Loucy (cell line): ENCODE data around the gene C9orf78.

Experiments
- H2AFZ ChIP-seq: fragments of 200-600 bp; sonication (generic); 2 replicates; pipeline ENCODE4 v1.6.0; 2016; ENCODE audit warnings: antibody characterized with exemption, mild to moderate bottlenecking, low read length, moderate library complexity
- H3F3A ChIP-seq: fragments of 200-600 bp; 2 replicates; pipeline ENCODE4 v1.6.0; 2016; ENCODE audit warnings: antibody characterized with exemption, low read depth, mild to moderate bottlenecking
- H3K27me3 ChIP-seq: fragments of 200-600 bp; sonication (generic); 2 replicates; pipeline ENCODE4 v1.6.1; 2014; ENCODE audit warnings: low read length, mild to moderate bottlenecking; ENCODE audit not compliant: insufficient read depth, poor library complexity, severe bottlenecking
- H3K36me3 ChIP-seq: fragments of 200-600 bp; sonication (generic); 2 replicates; pipeline ENCODE4 v1.6.1; 2016; ENCODE audit warnings: low read length; ENCODE audit not compliant: insufficient read depth
- H3K4me1 ChIP-seq: fragments of 200-600 bp; sonication (generic); 2 replicates; pipeline ENCODE4 v1.5.1; 2014; ENCODE audit warnings: low read length, mild to moderate bottlenecking; ENCODE audit not compliant: insufficient read depth, poor library complexity, severe bottlenecking
- H3K4me2 ChIP-seq: fragments of 200-600 bp; sonication (generic); 2 replicates; pipeline ENCODE4 v1.6.0; 2014; ENCODE audit warnings: antibody characterized with exemption, low read length, low read depth, mild to moderate bottlenecking; ENCODE audit not compliant: poor library complexity, severe bottlenecking
- H3K4me3 ChIP-seq: fragments of 200-600 bp; sonication (generic); 2 replicates; pipeline ENCODE4 v1.5.1; 2014; ENCODE audit warnings: low read length, mild to moderate bottlenecking, mixed read lengths; ENCODE audit not compliant: poor library complexity, severe bottlenecking
- H3K79me2 ChIP-seq: fragments of 200-600 bp; sonication (generic); 2 replicates; pipeline ENCODE4 v1.6.1; 2014; ENCODE audit warnings: low read length; ENCODE audit not compliant: insufficient read depth
- H3K9ac ChIP-seq: fragments of 200-600 bp; sonication (generic); 2 replicates; pipeline ENCODE4 v1.6.0; 2014; ENCODE audit warnings: mild to moderate bottlenecking, low read depth, low read length, moderate library complexity; ENCODE audit not compliant: poor library complexity, severe bottlenecking
- H3K9me2 ChIP-seq: fragments of 200-600 bp; sonication (generic); replicated peaks from 2 replicates; pipeline ENCODE4 v1.6.1; 2016; ENCODE audit warnings: low read depth, low read length, mixed read lengths
- H3K9me3 ChIP-seq: fragments of 200-600 bp; sonication (generic); 2 replicates; pipeline ENCODE4 v1.6.1; 2014; ENCODE audit warnings: mild to moderate bottlenecking, antibody characterized with exemption, low read length, low read depth; ENCODE audit not compliant: insufficient read depth
- H4K20me1 ChIP-seq: fragments of 200-600 bp; sonication (generic); 2 replicates; pipeline ENCODE4 v1.6.0; 2014; ENCODE audit warnings: antibody characterized with exemption, low read length, mild to moderate bottlenecking; ENCODE audit not compliant: insufficient read depth, poor library complexity, severe bottlenecking
- CTCF ChIP-seq: fragments of 200-600 bp; sonication (generic); conservative IDR thresholded peaks from 2 replicates; pipeline ENCODE4 v1.5.1; 2014; ENCODE audit warnings: mild to moderate bottlenecking, antibody characterized with exemption, low read length
- EZH2phosphoT487 ChIP-seq: fragments of 200-600 bp; IDR thresholded peaks from 2 replicates; pipeline ENCODE4 v1.6.1; 2018; ENCODE audit warnings: antibody characterized with exemption, mild to moderate bottlenecking, moderate library complexity, borderline replicate concordance

Gene C9orf78

GRCh38 chr9:129828051-129828450, 7.0 kb downstream of the C9orf78 start:
- Histone ChIP-seq H3K4me3 (no peak overlapping the region), H3K4me1 (no peaks in the 10 kb centered on the region), H3K9ac (no peak overlapping the region), H2AFZ (no peak overlapping the region), H3K9me3 (no peaks in the 10 kb centered on the region), H3K9me2 (no peaks in the 10 kb centered on the region), H4K20me1 (no peaks in the 10 kb centered on the region), H3F3A (no peaks in the 10 kb centered on the region), H3K79me2 (peaks cover 4% of the 10 kb centered on the region), H3K4me2 (no peak overlapping the region), H3K27me3 (no peaks in the 10 kb centered on the region), H3K36me3 (peaks cover 11% of the 10 kb centered on the region; the same call in 1 of the 2 replicates)
- no peak for TF ChIP-seq CTCF
- TF ChIP-seq EZH2phosphoT487: no peak

GRCh38 chr9:129826759-129827158, 8.3 kb downstream of the C9orf78 start:
- Histone ChIP-seq H2AFZ (no peak overlapping the region), H3F3A (no peaks in the 10 kb centered on the region), H3K36me3 (peaks cover 8% of the 10 kb centered on the region; the same call in 1 of the 2 replicates), H3K4me2 (no peak overlapping the region), H3K27me3 (no peaks in the 10 kb centered on the region), H3K9me3 (no peaks in the 10 kb centered on the region), H3K9ac (no peak overlapping the region), H4K20me1 (peaks cover 5% of the 10 kb centered on the region), H3K4me3 (no peak overlapping the region), H3K79me2 (peaks cover 15% of the 10 kb centered on the region), H3K4me1 (peaks cover 5% of the 10 kb centered on the region), H3K9me2 (no peaks in the 10 kb centered on the region)
- no peak for TF ChIP-seq EZH2phosphoT487
- no peak for TF ChIP-seq CTCF

GRCh38 chr9:129826344-129826743, 8.7 kb downstream of the C9orf78 start:
- H3K79me2 ChIP-seq: peaks cover 19% of the 10 kb centered on the region

More at GRCh38 chr9:129826344-129826743, 8.7 kb downstream of the C9orf78 start:
- Histone ChIP-seq H2AFZ (no peak overlapping the region), H3K9ac (no peak overlapping the region), H3K9me3 (no peaks in the 10 kb centered on the region), H3K9me2 (no peaks in the 10 kb centered on the region), H3F3A (no peaks in the 10 kb centered on the region), H3K4me3 (no peak overlapping the region), H4K20me1 (peaks cover 5% of the 10 kb centered on the region), H3K27me3 (no peaks in the 10 kb centered on the region), H3K4me1 (peaks cover 5% of the 10 kb centered on the region), H3K36me3 (peaks cover 6% of the 10 kb centered on the region; the same call in 1 of the 2 replicates), H3K4me2 (no peak overlapping the region)
- TF ChIP-seq CTCF (no peak), EZH2phosphoT487 (no peak)
